IPS-18a (cell line): ENCODE measurements around the gene DUSP1.

Experiments used
- H3K27ac ChIP-seq: one replicate; pipeline ENCODE4 v1.5.1; 2013; ENCODE audit warnings: low read length
- H3K27me3 ChIP-seq: one replicate; pipeline ENCODE4 v1.6.1; 2013; ENCODE audit warnings: mild to moderate bottlenecking, low read length; ENCODE audit not compliant: control insufficient read depth, insufficient read depth
- H3K36me3 ChIP-seq: one replicate; pipeline ENCODE4 v1.6.1; 2013; ENCODE audit warnings: low read depth, low read length; ENCODE audit not compliant: control insufficient read depth
- H3K4me1 ChIP-seq: one replicate; pipeline ENCODE4 v1.6.1; 2013; ENCODE audit warnings: low read depth, low read length; ENCODE audit not compliant: control insufficient read depth
- H3K4me3 ChIP-seq: one replicate; pipeline ENCODE4 v1.5.1; 2013; ENCODE audit warnings: low read length
- H3K9ac ChIP-seq: one replicate; pipeline ENCODE4 v1.6.1; 2013; ENCODE audit warnings: mild to moderate bottlenecking, low read length, moderate library complexity
- H3K9me3 ChIP-seq: one replicate; pipeline ENCODE4 v1.6.1; 2013; ENCODE audit warnings: low read depth, low read length; ENCODE audit not compliant: control insufficient read depth

DUSP1 gene

GRCh38 chr5:172806897-172807672 lies 36.1 kb upstream of the DUSP1 start:
- H3K27ac ChIP-seq = no peak overlapping the region
- no peak overlapping the region for H3K4me3 ChIP-seq
- no peaks in the 10 kb centered on the region for H3K27me3 ChIP-seq
- peak overlapping the region; percentile 17 for H3K9ac ChIP-seq
- H3K36me3 ChIP-seq = no peaks in the 10 kb centered on the region
- no peaks in the 10 kb centered on the region for H3K9me3 ChIP-seq
- peaks cover 9% of the 10 kb centered on the region for H3K4me1 ChIP-seq

- no peak overlapping the region for H3K4me3 ChIP-seq
- H3K36me3 ChIP-seq = no peaks in the 10 kb centered on the region
- no peak overlapping the region for H3K27ac ChIP-seq
- H3K4me1 ChIP-seq = peaks cover 9% of the 10 kb centered on the region
- no peaks in the 10 kb centered on the region for H3K9me3 ChIP-seq
- H3K9ac ChIP-seq = no peak overlapping the region
- no peaks in the 10 kb centered on the region for H3K27me3 ChIP-seq
Observed at GRCh38 chr5:172805736-172806255, 34.8 kb upstream of the DUSP1 start.

- Histone ChIP-seq H3K9ac (no peak overlapping the region), H3K4me3 (no peak overlapping the region), H3K27me3 (no peaks in the 10 kb centered on the region), H3K36me3 (no peaks in the 10 kb centered on the region), H3K4me1 (peaks cover 9% of the 10 kb centered on the region), H3K9me3 (no peaks in the 10 kb centered on the region), H3K27ac (no peak overlapping the region)
Observed at GRCh38 chr5:172805018-172805683, 34.2 kb upstream of the DUSP1 start.

- H3K4me3 ChIP-seq = no peak overlapping the region
- peaks cover 11% of the 10 kb centered on the region for H3K4me1 ChIP-seq
Observed at GRCh38 chr5:172802567-172803176, 31.7 kb upstream of the DUSP1 start.

GRCh38 chr5:172802112-172802511 lies 31.1 kb upstream of the DUSP1 start:
- Histone ChIP-seq H3K4me1 (peaks cover 7% of the 10 kb centered on the region), H3K9me3 (no peaks in the 10 kb centered on the region), H3K4me3 (no peak overlapping the region), H3K27ac (no peak overlapping the region), H3K27me3 (no peaks in the 10 kb centered on the region), H3K36me3 (no peaks in the 10 kb centered on the region), H3K9ac (no peak overlapping the region)

More at GRCh38 chr5:172802567-172803176, 31.7 kb upstream of the DUSP1 start:
- Histone ChIP-seq H3K9me3 (no peaks in the 10 kb centered on the region), H3K9ac (no peak overlapping the region), H3K27ac (no peak overlapping the region), H3K36me3 (no peaks in the 10 kb centered on the region), H3K27me3 (no peaks in the 10 kb centered on the region)

GRCh38 chr5:172801179-172801671 lies 30.2 kb upstream of the DUSP1 start:
- H3K27me3 ChIP-seq = no peaks in the 10 kb centered on the region
- peaks cover 4% of the 10 kb centered on the region for H3K4me1 ChIP-seq
- H3K9me3 ChIP-seq = no peaks in the 10 kb centered on the region
- no peak overlapping the region for H3K27ac ChIP-seq
- no peak overlapping the region for H3K9ac ChIP-seq
- H3K36me3 ChIP-seq = no peaks in the 10 kb centered on the region
- no peak overlapping the region for H3K4me3 ChIP-seq

- Histone ChIP-seq H3K4me3 (no peak overlapping the region), H3K27ac (no peak overlapping the region), H3K9me3 (no peaks in the 10 kb centered on the region), H3K4me1 (peaks cover 4% of the 10 kb centered on the region), H3K27me3 (no peaks in the 10 kb centered on the region), H3K36me3 (no peaks in the 10 kb centered on the region), H3K9ac (no peak overlapping the region)
Observed at GRCh38 chr5:172800088-172800551, 29.1 kb upstream of the DUSP1 start.

- Histone ChIP-seq H3K36me3 (no peaks in the 10 kb centered on the region), H3K9me3 (no peaks in the 10 kb centered on the region), H3K27ac (no peak overlapping the region), H3K27me3 (no peaks in the 10 kb centered on the region), H3K9ac (no peak overlapping the region), H3K4me3 (no peak overlapping the region), H3K4me1 (peaks cover 4% of the 10 kb centered on the region)
Observed at GRCh38 chr5:172799416-172799815, 28.4 kb upstream of the DUSP1 start.

- no peak overlapping the region for H3K27ac ChIP-seq
- no peaks in the 10 kb centered on the region for H3K27me3 ChIP-seq
- H3K4me1 ChIP-seq = peaks cover 4% of the 10 kb centered on the region
- H3K9ac ChIP-seq = no peak overlapping the region
- no peak overlapping the region for H3K4me3 ChIP-seq
- H3K9me3 ChIP-seq = no peaks in the 10 kb centered on the region
- no peaks in the 10 kb centered on the region for H3K36me3 ChIP-seq
Observed at GRCh38 chr5:172798422-172799215, 27.6 kb upstream of the DUSP1 start.

GRCh38 chr5:172797771-172798191 lies 26.8 kb upstream of the DUSP1 start:
- H3K4me1 ChIP-seq = peaks cover 4% of the 10 kb centered on the region
- H3K27me3 ChIP-seq = no peaks in the 10 kb centered on the region
- H3K9me3 ChIP-seq = no peaks in the 10 kb centered on the region
- H3K4me3 ChIP-seq = no peak overlapping the region
- H3K36me3 ChIP-seq = no peaks in the 10 kb centered on the region
- no peak overlapping the region for H3K27ac ChIP-seq
- no peak overlapping the region for H3K9ac ChIP-seq

- peaks cover 4% of the 10 kb centered on the region for H3K4me1 ChIP-seq
- no peak overlapping the region for H3K4me3 ChIP-seq
- H3K9ac ChIP-seq = no peak overlapping the region
- H3K27me3 ChIP-seq = no peaks in the 10 kb centered on the region
- H3K9me3 ChIP-seq = no peaks in the 10 kb centered on the region
- H3K36me3 ChIP-seq = no peaks in the 10 kb centered on the region
- no peak overlapping the region for H3K27ac ChIP-seq
Observed at GRCh38 chr5:172796306-172796705, 25.3 kb upstream of the DUSP1 start.
